SK-N-SH treated with all-trans-retinoic acid at 6 μM for 48 hours (cell line): ENCODE measurements around the gene PPP1R26.

Experiments
- TSHZ2 ChIP-seq: fragments of 250-450 bp; sonication (Bioruptor Pico); IDR thresholded peaks from 2 replicates; pipeline ENCODE4 v1.5.0; 2020; ENCODE audit warnings: mild to moderate bottlenecking, moderate library complexity
- ZNF565 ChIP-seq: fragments of 450-650 bp; formaldehyde crosslinking; conservative IDR thresholded peaks from 2 replicates; pipeline ENCODE4 v1.5.0; 2020; ENCODE audit warnings: low read depth, mild to moderate bottlenecking, moderate library complexity
- TF ChIP-seq, protein P1 (sequence below): fragments of 250-450 bp; sonication (Bioruptor Pico); IDR thresholded peaks from 2 replicates; pipeline ENCODE4 v1.5.1; 2020; ENCODE audit warnings: low read depth, mild to moderate bottlenecking, moderate library complexity
- TF ChIP-seq, protein P2 (sequence below): fragments of 250-450 bp; sonication (Bioruptor Pico); IDR thresholded peaks from 2 replicates; pipeline ENCODE4 v1.5.1; 2021; ENCODE audit warnings: mild to moderate bottlenecking, moderate library complexity

- no peak for TF ChIP-seq ZNF565 (CRISPR knock-in tag)
- TF ChIP-seq, protein P1, sequence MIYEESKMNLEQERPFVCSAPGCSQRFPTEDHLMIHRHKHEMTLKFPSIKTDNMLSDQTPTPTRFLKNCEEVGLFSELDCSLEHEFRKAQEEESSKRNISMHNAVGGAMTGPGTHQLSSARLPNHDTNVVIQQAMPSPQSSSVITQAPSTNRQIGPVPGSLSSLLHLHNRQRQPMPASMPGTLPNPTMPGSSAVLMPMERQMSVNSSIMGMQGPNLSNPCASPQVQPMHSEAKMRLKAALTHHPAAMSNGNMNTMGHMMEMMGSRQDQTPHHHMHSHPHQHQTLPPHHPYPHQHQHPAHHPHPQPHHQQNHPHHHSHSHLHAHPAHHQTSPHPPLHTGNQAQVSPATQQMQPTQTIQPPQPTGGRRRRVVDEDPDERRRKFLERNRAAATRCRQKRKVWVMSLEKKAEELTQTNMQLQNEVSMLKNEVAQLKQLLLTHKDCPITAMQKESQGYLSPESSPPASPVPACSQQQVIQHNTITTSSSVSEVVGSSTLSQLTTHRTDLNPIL (CRISPR knock-in tag): no peak
- TF ChIP-seq, protein P2, sequence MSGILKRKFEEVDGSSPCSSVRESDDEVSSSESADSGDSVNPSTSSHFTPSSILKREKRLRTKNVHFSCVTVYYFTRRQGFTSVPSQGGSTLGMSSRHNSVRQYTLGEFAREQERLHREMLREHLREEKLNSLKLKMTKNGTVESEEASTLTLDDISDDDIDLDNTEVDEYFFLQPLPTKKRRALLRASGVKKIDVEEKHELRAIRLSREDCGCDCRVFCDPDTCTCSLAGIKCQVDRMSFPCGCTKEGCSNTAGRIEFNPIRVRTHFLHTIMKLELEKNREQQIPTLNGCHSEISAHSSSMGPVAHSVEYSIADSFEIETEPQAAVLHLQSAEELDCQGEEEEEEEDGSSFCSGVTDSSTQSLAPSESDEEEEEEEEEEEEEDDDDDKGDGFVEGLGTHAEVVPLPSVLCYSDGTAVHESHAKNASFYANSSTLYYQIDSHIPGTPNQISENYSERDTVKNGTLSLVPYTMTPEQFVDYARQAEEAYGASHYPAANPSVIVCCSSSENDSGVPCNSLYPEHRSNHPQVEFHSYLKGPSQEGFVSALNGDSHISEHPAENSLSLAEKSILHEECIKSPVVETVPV: no peak
- no peak for TF ChIP-seq TSHZ2 (CRISPR knock-in tag)
These were observed 36.7 kb downstream of the PPP1R26 start for GRCh38 chr9:135516132-135516860.
